GM18526 (cell line): ENCODE data around the gene DDX43.

ENCODE experiments used
- POLR2A ChIP-seq: IDR thresholded peaks from 3 replicates; pipeline ENCODE4 v1.6.1; 2011; ENCODE audit not compliant: insufficient read length; ENCODE audit errors: extremely low read depth

The DDX43 gene

DNA sequence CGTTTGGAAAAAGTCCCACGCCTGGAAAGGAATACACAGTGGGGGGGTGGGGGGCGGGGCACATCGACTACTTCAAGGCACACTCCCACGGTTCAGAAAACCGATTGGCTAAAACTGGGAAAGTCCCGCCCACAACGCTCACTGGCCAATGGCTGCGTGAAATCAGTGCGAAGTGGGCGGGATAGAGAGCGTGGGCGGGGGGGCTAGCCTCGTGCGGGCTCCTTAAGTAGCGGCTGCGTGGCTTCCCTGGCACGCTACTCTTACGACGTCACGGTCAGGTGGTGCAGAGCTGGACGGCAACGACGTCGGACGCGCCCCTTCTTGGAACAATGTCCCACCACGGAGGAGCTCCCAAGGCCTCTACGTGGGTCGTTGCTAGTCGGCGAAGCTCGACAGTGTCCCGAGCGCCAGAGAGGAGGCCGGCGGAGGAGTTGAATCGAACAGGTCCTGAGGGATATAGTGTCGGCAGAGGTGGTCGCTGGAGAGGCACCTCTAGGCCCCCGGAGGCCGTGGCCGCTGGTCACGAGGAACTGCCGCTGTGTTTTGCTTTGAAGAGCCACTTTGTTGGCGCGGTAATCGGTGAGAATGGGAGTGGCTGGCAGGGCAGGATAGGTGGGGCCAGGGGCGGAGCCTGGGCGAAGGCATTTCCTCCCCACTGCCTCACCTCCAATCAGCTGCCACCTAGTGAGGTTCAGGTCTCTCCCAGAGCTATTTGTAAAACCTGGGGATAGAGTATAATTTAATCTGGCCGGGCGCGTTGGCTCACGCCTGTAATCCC is at the start of gene DDX43:
Gene DDX43 (plus strand): TSS at position 252 of the 778 bp plus-strand sequence. CDS start 78 bp downstream, at position 330.
- TF ChIP-seq POLR2A, result no peak

- no peak for TF ChIP-seq POLR2A
Observed at GRCh38 chr6:73348550-73349204, 46.0 kb upstream of the DDX43 start.

GRCh38 chr6:73349311-73349710 is 45.3 kb upstream of the DDX43 start:
- no peak for TF ChIP-seq POLR2A

GRCh38 chr6:73353636-73354593 is 40.7 kb upstream of the DDX43 start, which contains the start of gene DPPA5:
DPPA5 (minus strand) TSS chr6:73354276; CDS start chr6:73354225, 51 bp downstream.
- TF ChIP-seq POLR2A, result no peak

GRCh38 chr6:73362358-73362757 is 32.3 kb upstream of the DDX43 start, which contains the start of gene KHDC3L:
KHDC3L (plus strand) TSS chr6:73362658; CDS start chr6:73362730, 72 bp downstream.
- no peak for TF ChIP-seq POLR2A

GRCh38 chr6:73362869-73363536 is 31.6 kb upstream of the DDX43 start:
- no peak for TF ChIP-seq POLR2A

DNA sequence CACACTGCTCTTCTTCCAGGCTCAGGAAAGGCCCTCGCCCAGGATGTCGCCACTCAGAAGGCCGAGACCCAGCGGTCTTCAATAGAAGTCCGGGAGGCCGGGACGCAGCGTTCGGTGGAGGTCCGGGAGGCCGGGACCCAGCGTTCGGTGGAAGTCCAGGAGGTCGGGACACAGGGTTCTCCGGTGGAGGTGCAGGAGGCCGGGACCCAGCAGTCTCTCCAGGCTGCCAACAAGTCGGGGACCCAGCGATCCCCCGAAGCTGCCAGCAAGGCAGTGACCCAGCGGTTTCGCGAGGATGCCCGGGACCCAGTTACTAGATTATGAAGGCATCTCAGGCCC is 31.1 kb upstream of the DDX43 start:
- TF ChIP-seq POLR2A, result no peak

DNA sequence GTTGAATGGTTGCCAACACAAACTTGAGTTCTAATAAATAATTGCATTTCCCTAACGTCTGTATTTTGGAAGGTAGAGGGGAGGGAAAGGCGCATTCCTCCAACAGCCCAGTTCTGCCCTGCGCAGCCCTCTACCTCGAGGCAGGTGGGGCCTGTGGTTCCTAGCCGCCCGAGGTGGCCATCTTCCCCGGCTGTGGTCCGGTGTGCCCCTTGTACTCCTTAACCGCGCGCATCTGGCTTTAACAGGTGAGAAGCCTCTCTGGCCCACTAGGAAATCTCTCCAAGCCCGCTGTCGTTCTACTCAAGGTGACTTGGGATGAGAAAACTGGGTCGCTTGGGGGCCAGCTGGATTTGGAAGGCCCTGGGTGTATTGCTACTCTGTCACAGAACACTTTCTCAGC is 30.5 kb upstream of the DDX43 start:
- no peak for TF ChIP-seq POLR2A

GRCh38 chr6:73364549-73364948 is 30.1 kb upstream of the DDX43 start:
- no peak for TF ChIP-seq POLR2A

GRCh38 chr6:73367761-73368355 is 26.8 kb upstream of the DDX43 start:
- TF ChIP-seq POLR2A, result no peak

DNA sequence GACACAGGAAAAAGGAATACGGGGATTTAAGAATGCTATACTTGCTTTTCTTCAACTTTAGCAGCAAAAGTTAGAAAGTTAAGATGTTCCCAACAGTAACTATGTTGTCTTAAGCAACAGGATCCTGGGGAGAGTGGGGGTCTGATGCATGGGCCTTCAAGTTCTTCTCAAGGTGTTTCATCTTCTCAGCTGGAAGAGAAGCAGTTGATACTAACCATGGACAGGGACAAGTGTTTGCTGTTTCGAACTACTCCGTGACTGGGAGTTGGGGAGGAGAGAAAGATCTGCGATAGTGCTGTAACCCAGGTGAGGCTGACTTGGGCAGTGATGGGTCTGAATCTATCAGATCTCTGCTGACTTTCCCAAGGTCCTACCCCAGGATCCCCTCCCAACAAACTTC is 26.0 kb upstream of the DDX43 start:
- no peak for TF ChIP-seq POLR2A

DNA sequence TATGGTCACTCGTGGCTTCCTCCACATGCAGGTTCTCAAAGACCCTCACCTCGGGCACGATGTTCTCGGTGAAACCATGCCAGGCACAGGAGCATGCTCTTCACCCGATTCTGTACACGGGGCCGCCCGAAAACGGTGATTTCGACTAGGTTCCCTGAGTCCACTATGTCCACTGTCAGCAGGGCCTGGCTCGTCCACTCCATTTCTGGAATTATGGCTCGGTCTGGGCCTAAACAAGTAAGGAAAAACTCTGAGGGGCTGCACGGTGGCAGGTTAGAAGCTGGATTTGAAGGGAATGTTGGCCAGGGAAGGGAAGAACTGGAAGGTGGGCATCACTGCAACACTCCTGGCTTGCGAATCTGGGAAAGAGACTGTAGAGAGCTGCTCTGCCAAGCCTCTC is 25.5 kb upstream of the DDX43 start:
- no peak for TF ChIP-seq POLR2A

GRCh38 chr6:73369563-73369962 is 25.1 kb upstream of the DDX43 start, which contains the start of gene OOEP:
OOEP (minus strand) TSS chr6:73369897; CDS start chr6:73369792, 105 bp downstream.
- TF ChIP-seq POLR2A, result no peak

DNA sequence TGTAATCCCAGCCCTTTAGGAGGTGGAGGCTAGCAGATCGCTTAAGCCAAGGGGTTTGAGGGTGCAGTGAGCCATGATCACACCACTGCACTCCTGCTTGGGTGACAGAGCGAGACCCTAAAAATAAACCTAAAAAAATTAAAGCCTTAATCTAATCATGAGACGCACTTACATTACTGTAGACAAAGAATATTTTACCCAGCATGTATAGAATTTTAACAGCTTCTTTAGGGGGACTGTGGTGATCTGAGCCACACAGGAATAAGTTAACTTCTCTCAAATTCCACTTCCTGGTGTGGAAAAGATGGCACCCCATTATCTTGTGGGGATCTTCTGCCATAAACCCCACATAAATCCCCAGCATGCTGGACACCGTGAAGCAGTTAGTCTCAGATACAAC is 22.6 kb upstream of the DDX43 start:
- TF ChIP-seq POLR2A, result no peak
